GM23338 (cell line): Measurements from ENCODE around the gene PXDN. TPM values are rescaled to one million over a fixed set of nuclear protein-coding genes. Genes with fewer than 3 reads are reported as not detected.

Source experiments
- ATAC-seq: fragments of 200-7000 bp; cut with Tn5 transposase; 3 replicates; pipeline ENCODE4 v1.9.1; 2020
- DNase-seq: peaks from one replicate; pipeline ENCODE4 v3.0.0-alpha.2; 2015; ENCODE audit warnings: low spot score
- H2AFZ ChIP-seq: fragments of 200-600 bp; sonication (generic); 2 replicates; pipeline ENCODE4 v1.8.0; 2016; ENCODE audit warnings: antibody characterized with exemption, mild to moderate bottlenecking, moderate library complexity
- H3F3A ChIP-seq: fragments of 200-600 bp; sonication (generic); replicated peaks from 2 replicates; pipeline ENCODE4 v1.8.0; 2017; ENCODE audit warnings: antibody characterized with exemption, mixed run types, low read depth
- H3K27ac ChIP-seq: fragments of 200-600 bp; sonication (generic); 2 replicates; pipeline ENCODE4 v1.6.1; 2016; ENCODE audit warnings: low read depth
- H3K27me3 ChIP-seq: fragments of 200-600 bp; sonication (generic); 2 replicates; pipeline ENCODE4 v1.8.0; 2016; ENCODE audit warnings: mild to moderate bottlenecking, mixed run types, moderate library complexity; ENCODE audit not compliant: insufficient read depth
- H3K36me3 ChIP-seq: fragments of 200-600 bp; sonication (generic); 2 replicates; pipeline ENCODE4 v1.8.0; 2016; ENCODE audit warnings: mild to moderate bottlenecking; ENCODE audit not compliant: insufficient read depth
- H3K4me1 ChIP-seq: fragments of 200-600 bp; sonication (generic); 2 replicates; pipeline ENCODE4 v1.8.0; 2016; ENCODE audit warnings: mild to moderate bottlenecking, moderate library complexity; ENCODE audit not compliant: insufficient read depth
- H3K4me2 ChIP-seq: fragments of 200-600 bp; sonication (generic); 2 replicates; pipeline ENCODE4 v1.7.1; 2017; ENCODE audit warnings: mixed run types
- H3K4me3 ChIP-seq: fragments of 200-600 bp; sonication (generic); 2 replicates; pipeline ENCODE4 v1.6.1; 2016; ENCODE audit warnings: mixed run types
- H3K79me2 ChIP-seq: fragments of 200-600 bp; sonication (generic); replicated peaks from 2 replicates; pipeline ENCODE4 v1.8.0; 2017; ENCODE audit warnings: mild to moderate bottlenecking; ENCODE audit not compliant: insufficient read depth
- H3K9me2 ChIP-seq: fragments of 200-600 bp; sonication (generic); 2 replicates; pipeline ENCODE4 v1.8.0; 2017; ENCODE audit not compliant: insufficient read depth
- H4K20me1 ChIP-seq: fragments of 200-600 bp; sonication (generic); replicated peaks from 2 replicates; pipeline ENCODE4 v1.8.0; 2017; ENCODE audit warnings: mild to moderate bottlenecking; ENCODE audit not compliant: insufficient read depth
- H3K27ac Mint-ChIP-seq: 2 replicates; pipeline ENCODE4 v1.8.0; 2020; ENCODE audit warnings: inconsistent platforms, mild to moderate bottlenecking, moderate library complexity, mixed read lengths
- H3K27me3 Mint-ChIP-seq: 3 replicates; pipeline ENCODE4 v1.8.0; 2022; ENCODE audit warnings: low read depth, mild to moderate bottlenecking, moderate library complexity, mixed read lengths, inconsistent platforms; ENCODE audit not compliant: insufficient read depth, poor library complexity
- H3K36me3 Mint-ChIP-seq: 3 replicates; pipeline ENCODE4 v1.8.0; 2021; ENCODE audit warnings: low read depth, mild to moderate bottlenecking, inconsistent platforms, moderate library complexity, mixed read lengths
- H3K4me1 Mint-ChIP-seq: 3 replicates; pipeline ENCODE4 v1.8.0; 2020; ENCODE audit warnings: mild to moderate bottlenecking, inconsistent platforms, mixed read lengths
- H3K4me3 Mint-ChIP-seq: 3 replicates; pipeline ENCODE4 v1.8.0; 2021; ENCODE audit warnings: moderate library complexity, mild to moderate bottlenecking, inconsistent platforms, mixed read lengths
- H3K9me3 Mint-ChIP-seq: 3 replicates; pipeline ENCODE4 v1.8.0; 2020; ENCODE audit warnings: moderate library complexity, mild to moderate bottlenecking, inconsistent platforms, mixed read lengths
- CREB1 ChIP-seq: fragments of 250-450 bp; sonication (Bioruptor Pico); IDR thresholded peaks from 2 replicates; pipeline ENCODE4 v1.5.0; 2020; ENCODE audit warnings: low read depth, mild to moderate bottlenecking, moderate library complexity
- CTCF ChIP-seq, 2 experiments: fragments of 200-600 bp in 1 of 2; sonication (generic) in 1 of 2; conservative IDR thresholded peaks; 2 replicates each; pipeline versions ENCODE4 v1.5.1 to v1.6.1; 2016 to 2017; ENCODE audit warnings: antibody characterized with exemption in 2 of 2, low read depth in 2 of 2, mild to moderate bottlenecking in 2 of 2, moderate library complexity in 1 of 2
- ETS1 ChIP-seq: IDR thresholded peaks from 2 replicates; pipeline ENCODE4 v1.6.1; 2016; ENCODE audit warnings: antibody characterized with exemption
- EZH2 ChIP-seq: fragments of 200-600 bp; sonication (generic); IDR thresholded peaks from one replicate; pipeline ENCODE4 v1.8.0; 2017; ENCODE audit warnings: antibody characterized with exemption, mild to moderate bottlenecking, low read depth; ENCODE audit not compliant: unreplicated experiment
- EZH2phosphoT487 ChIP-seq: fragments of 200-600 bp; sonication (generic); IDR thresholded peaks from one replicate; pipeline ENCODE4 v1.8.1; 2018; ENCODE audit warnings: antibody characterized with exemption; ENCODE audit not compliant: unreplicated experiment
- JUNB ChIP-seq: IDR thresholded peaks from one replicate; pipeline ENCODE4 v1.6.1; 2016; ENCODE audit warnings: antibody characterized with exemption; ENCODE audit not compliant: unreplicated experiment
- POLR2AphosphoS5 ChIP-seq: IDR thresholded peaks from 2 replicates; pipeline ENCODE4 v1.6.1; 2016; ENCODE audit warnings: antibody characterized with exemption, low read depth
- STAT1 ChIP-seq: IDR thresholded peaks from one replicate; pipeline ENCODE4 v1.6.1; 2016; ENCODE audit warnings: antibody characterized with exemption; ENCODE audit not compliant: unreplicated experiment
- ZNF114 ChIP-seq: fragments of 250-450 bp; sonication (Bioruptor Pico); IDR thresholded peaks from 2 replicates; pipeline ENCODE4 v1.5.0; 2020; ENCODE audit warnings: mild to moderate bottlenecking, moderate library complexity
- ZNF462 ChIP-seq: fragments of 250-450 bp; sonication (Bioruptor Pico); IDR thresholded peaks from 2 replicates; pipeline ENCODE4 v1.5.0; 2020; ENCODE audit warnings: mild to moderate bottlenecking, moderate library complexity
- polyA plus RNA-seq: library from polyadenylated mRNA; unstranded; fragments of >200 nt; fragmentation: Nextera tagmentation; extraction: Ambion mirVana; gene quantifications from 2 replicates; pipeline ENCODE4 v1.2.1, GENCODE V29; 2016
- total RNA-seq: library from RNA; depleted of rRNA; stranded (reverse); fragments of >200 nt; shearing (Covaris generic); gene quantifications from 2 replicates; pipeline ENCODE4 v1.2.3, GENCODE V29; 2014

Gene PXDN
- total and polyA plus RNA-seq, 2 experiments from 2014 or later: 42.2 to 225 TPM

GRCh38 chr2:1692342-1692741 is 52.0 kb downstream of the PXDN start:
- H3K4me1 Mint-ChIP-seq: peaks cover 14% of the 10 kb centered on the region
- H3K27me3 ChIP-seq: no peaks in the 10 kb centered on the region
- no peaks in the 10 kb centered on the region for H3K9me2 ChIP-seq
- no peaks in the 10 kb centered on the region for H3K4me1 ChIP-seq
- H2AFZ ChIP-seq: no peak overlapping the region
- peaks cover 35% of the 10 kb centered on the region for H3K36me3 Mint-ChIP-seq
- H3K27ac Mint-ChIP-seq: no peak overlapping the region
- no peak overlapping the region for H3K4me3 Mint-ChIP-seq
- H3K36me3 ChIP-seq: no peaks in the 10 kb centered on the region
- no peak overlapping the region for H3K4me2 ChIP-seq
- H4K20me1 ChIP-seq: peaks cover 14% of the 10 kb centered on the region; the same call in 1 of the 2 replicates
- H3K27me3 Mint-ChIP-seq: peaks cover 5% of the 10 kb centered on the region
- H3K9me3 Mint-ChIP-seq: no peaks in the 10 kb centered on the region
- H3K27ac ChIP-seq: no peak overlapping the region
- ATAC-seq (no peak), DNase-seq (no peak)
- H3K4me3 ChIP-seq: no peak overlapping the region
- TF ChIP-seq CREB1 (CRISPR knock-in tag) (no peak), CTCF (conservative IDR thresholded peaks at IDR 0.05; ENCODE audit: low read depth in 2 of 2) (no peak), ZNF114 (CRISPR knock-in tag) (no peak), ETS1 (no peak), STAT1 (no peak), EZH2 (no peak), POLR2AphosphoS5 (no peak), ZNF462 (no peak), JUNB (no peak), EZH2phosphoT487 (no peak)
- no peaks in the 10 kb centered on the region for H3F3A ChIP-seq
- H3K79me2 ChIP-seq: peaks cover 43% of the 10 kb centered on the region
